GM12864 (cell line): ENCODE results near the gene LTF.

ENCODE experiments used
- DNase-seq: peaks from one replicate; pipeline ENCODE4 v3.0.0-alpha.2; 2011; ENCODE audit warnings: low read depth
- H3K4me3 ChIP-seq: 2 replicates; pipeline ENCODE4 v1.5.1; 2011; ENCODE audit warnings: mild to moderate bottlenecking, low read depth, low read length, control low read depth
- CTCF ChIP-seq: IDR thresholded peaks from 2 replicates; pipeline ENCODE4 v1.5.1; 2011; ENCODE audit warnings: low read depth, mild to moderate bottlenecking, moderate library complexity, low read length, control low read depth, inconsistent platforms; ENCODE audit errors: missing control alignments

The LTF gene

GRCh38 chr3:46416811-46417510 is 47.7 kb downstream of the LTF start:
- H3K4me3 ChIP-seq: no peak overlapping the region
- no peak for TF ChIP-seq CTCF
- DNase-seq: no peak

- no peak for TF ChIP-seq CTCF
- no peak for DNase-seq
- no peak overlapping the region for H3K4me3 ChIP-seq
Observed at GRCh38 chr3:46416125-46416810, 48.4 kb downstream of the LTF start.

- no peak for TF ChIP-seq CTCF
- DNase-seq: no peak
- no peak overlapping the region for H3K4me3 ChIP-seq
Observed at GRCh38 chr3:46414739-46415138, 50.0 kb downstream of the LTF start.

GRCh38 chr3:46413951-46414350 is 50.8 kb downstream of the LTF start:
- no peak overlapping the region for H3K4me3 ChIP-seq
- no peak for DNase-seq
- TF ChIP-seq CTCF: no peak

GRCh38 chr3:46412786-46413298 is 51.9 kb downstream of the LTF start:
- no peak for DNase-seq
- H3K4me3 ChIP-seq: no peak overlapping the region
- TF ChIP-seq CTCF: no peak

GRCh38 chr3:46411271-46411670 is 53.4 kb downstream of the LTF start:
- no peak for TF ChIP-seq CTCF
- no peak overlapping the region for H3K4me3 ChIP-seq
- no peak for DNase-seq

GRCh38 chr3:46410669-46411068 is 54.0 kb downstream of the LTF start:
- no peak for TF ChIP-seq CTCF
- H3K4me3 ChIP-seq: no peak overlapping the region
- no peak for DNase-seq
